Fibroblast of lung (primary cell): ENCODE results near the gene STARD13.

ENCODE experiments used
- CTCF ChIP-seq, 2 donors: IDR thresholded peaks in 1 of 2; conservative IDR thresholded peaks in 1 of 2; 1 replicate in 1 of 2; 2 replicates in 1 of 2; pipeline ENCODE4 v1.5.1; 2011 to 2012; ENCODE audit warnings: low read length in 2 of 2, control low read depth in 1 of 2, inconsistent platforms in 1 of 2, low read depth in 1 of 2, mild to moderate bottlenecking in 1 of 2
- EZH2 ChIP-seq: IDR thresholded peaks from 2 replicates; pipeline ENCODE4 v1.5.1; 2012; ENCODE audit warnings: low read length, control low read depth, mild to moderate bottlenecking; ENCODE audit errors: missing control alignments

- TF ChIP-seq CTCF (conservative IDR thresholded peaks at IDR 0.05 in 1 of 2, IDR thresholded peaks at IDR 0.05 in 1 of 2; ENCODE audit: low read depth in 1 of 2, low read length in 2 of 2) (no peak), EZH2 (no peak)
Measured at GRCh38 chr13:33322543-33322809, 36.9 kb upstream of the STARD13 start.
